ENCODE results near the gene LMTK3.

DNA sequence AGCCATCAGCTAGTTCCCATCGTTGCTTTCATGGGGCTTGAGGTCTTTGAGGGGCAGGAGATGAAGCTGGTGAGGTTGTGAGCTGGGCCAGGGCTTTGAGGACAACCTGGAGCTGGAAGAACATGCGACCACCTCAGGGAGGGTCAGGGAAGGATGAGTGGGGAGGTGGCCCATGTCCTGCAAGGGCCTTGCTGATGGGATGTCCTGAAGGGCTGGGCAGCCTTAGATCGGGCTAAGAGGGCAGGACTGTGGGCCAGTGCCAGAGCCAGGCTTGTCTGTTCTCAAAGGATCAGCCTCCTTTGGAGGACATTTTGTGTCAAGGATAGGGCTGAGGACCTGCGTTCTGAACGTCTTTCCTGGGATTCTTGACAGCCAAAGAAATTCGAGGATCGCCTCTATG lies 31.9 kb downstream of the LMTK3 start:
- TF ChIP-seq, protein P1, sequence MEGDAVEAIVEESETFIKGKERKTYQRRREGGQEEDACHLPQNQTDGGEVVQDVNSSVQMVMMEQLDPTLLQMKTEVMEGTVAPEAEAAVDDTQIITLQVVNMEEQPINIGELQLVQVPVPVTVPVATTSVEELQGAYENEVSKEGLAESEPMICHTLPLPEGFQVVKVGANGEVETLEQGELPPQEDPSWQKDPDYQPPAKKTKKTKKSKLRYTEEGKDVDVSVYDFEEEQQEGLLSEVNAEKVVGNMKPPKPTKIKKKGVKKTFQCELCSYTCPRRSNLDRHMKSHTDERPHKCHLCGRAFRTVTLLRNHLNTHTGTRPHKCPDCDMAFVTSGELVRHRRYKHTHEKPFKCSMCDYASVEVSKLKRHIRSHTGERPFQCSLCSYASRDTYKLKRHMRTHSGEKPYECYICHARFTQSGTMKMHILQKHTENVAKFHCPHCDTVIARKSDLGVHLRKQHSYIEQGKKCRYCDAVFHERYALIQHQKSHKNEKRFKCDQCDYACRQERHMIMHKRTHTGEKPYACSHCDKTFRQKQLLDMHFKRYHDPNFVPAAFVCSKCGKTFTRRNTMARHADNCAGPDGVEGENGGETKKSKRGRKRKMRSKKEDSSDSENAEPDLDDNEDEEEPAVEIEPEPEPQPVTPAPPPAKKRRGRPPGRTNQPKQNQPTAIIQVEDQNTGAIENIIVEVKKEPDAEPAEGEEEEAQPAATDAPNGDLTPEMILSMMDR (IDR thresholded peaks at IDR 0.05; ENCODE audit: poor library complexity, severe bottlenecking), result no peak
- TF ChIP-seq EZH2 (IDR thresholded peaks at IDR 0.05; ENCODE audit: borderline replicate concordance, insufficient read depth, low read length, poor library complexity, severe bottlenecking) (no peak), SMC3 (conservative IDR thresholded peaks at IDR 0.05; ENCODE audit: poor library complexity) (no peak), POLR2AphosphoS5 (IDR thresholded peaks at IDR 0.05) (no peak)
